ENCODE data around the gene STAG1.

The STAG1 gene

GRCh38 chr3:136787349-136787748 is 35.2 kb upstream of the STAG1 start:
- Histone ChIP-seq H3K4ac (ENCODE audit: low read depth, low read length) (no peak overlapping the region), H3K79me1 (ENCODE audit: low read length) (no peaks in the 10 kb centered on the region), H3K23ac (ENCODE audit: low read length) (no peak overlapping the region), H3K4me1 (ENCODE audit: control insufficient read depth, low read depth, low read length) (peaks cover 5% of the 10 kb centered on the region), H3K56ac (ENCODE audit: low read length) (no peak overlapping the region), H3K4me2 (ENCODE audit: low read length) (no peak overlapping the region), H3K27ac (ENCODE audit: low read depth, low read length) (no peak overlapping the region), H2BK120ac (ENCODE audit: low read depth, low read length) (no peak overlapping the region), H3K79me2 (ENCODE audit: control insufficient read depth, insufficient read depth, low read length) (no peaks in the 10 kb centered on the region), H2BK15ac (replicated peaks; ENCODE audit: low read depth) (no peak overlapping the region), H4K8ac (ENCODE audit: low read depth, low read length) (no peak overlapping the region), H2AK5ac (ENCODE audit: low read length) (no peak overlapping the region), H3K27me3 (ENCODE audit: insufficient read depth, low read length, poor library complexity) (no peaks in the 10 kb centered on the region), H3K18ac (ENCODE audit: low read length) (no peak overlapping the region), H3K9ac (ENCODE audit: low read length) (no peak overlapping the region), H2BK5ac (ENCODE audit: low read length) (no peak overlapping the region), H3K4me3 (ENCODE audit: low read length) (no peak overlapping the region), H4K5ac (ENCODE audit: low read length) (no peak overlapping the region), H3K36me3 (ENCODE audit: control insufficient read depth, insufficient read depth, low read length) (no peaks in the 10 kb centered on the region)
- no peak for DNase-seq
- WGBS (ENCODE audit: extremely low coverage, insufficient coverage, low lambda C conversion rate), result no CpG with 5 or more reads among the region's 2 CpGs

DNA sequence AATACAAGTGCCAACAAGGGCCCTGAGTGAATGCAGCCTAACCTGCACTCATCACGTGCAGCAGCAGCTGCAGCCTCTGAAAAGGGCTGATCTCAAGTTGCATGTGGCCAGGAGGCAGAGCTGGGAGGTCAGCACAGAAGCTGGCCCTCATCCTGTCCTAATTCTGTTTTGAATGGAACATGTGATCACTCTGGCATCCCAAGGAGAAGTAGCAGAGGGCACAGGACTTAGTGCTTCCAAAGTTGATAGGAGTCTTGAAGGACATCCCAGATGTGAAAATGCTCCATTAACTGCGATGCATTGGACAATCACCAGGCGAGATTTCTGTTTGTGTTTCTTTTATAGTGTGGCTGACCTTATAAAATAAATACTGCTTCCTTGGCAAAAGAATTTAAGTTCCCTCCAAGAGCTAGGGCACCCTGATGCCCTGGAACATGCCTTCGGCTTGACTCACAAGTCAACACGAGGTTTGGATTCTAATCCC is 31.6 kb upstream of the STAG1 start:
- no peaks in the 10 kb centered on the region for H3K27me3 ChIP-seq (ENCODE audit: insufficient read depth, low read length, poor library complexity)
- DNase-seq, result no peak
- H4K8ac ChIP-seq (ENCODE audit: low read depth, low read length), result no peak overlapping the region
- H3K18ac ChIP-seq (ENCODE audit: low read length), result no peak overlapping the region
- no peak overlapping the region for H2AK5ac ChIP-seq (ENCODE audit: low read length)
- H2BK15ac ChIP-seq (replicated peaks; ENCODE audit: low read depth), result no peak overlapping the region
- H3K4me1 ChIP-seq (ENCODE audit: control insufficient read depth, low read depth, low read length), result peaks cover 5% of the 10 kb centered on the region
- no peak overlapping the region for H2BK120ac ChIP-seq (ENCODE audit: low read depth, low read length)
- no peaks in the 10 kb centered on the region for H3K36me3 ChIP-seq (ENCODE audit: control insufficient read depth, insufficient read depth, low read length)
- H4K5ac ChIP-seq (ENCODE audit: low read length), result no peak overlapping the region
- H3K4me3 ChIP-seq (ENCODE audit: low read length), result no peak overlapping the region
- H3K4ac ChIP-seq (ENCODE audit: low read depth, low read length), result no peak overlapping the region
- no peaks in the 10 kb centered on the region for H3K79me1 ChIP-seq (ENCODE audit: low read length)
- no peak overlapping the region for H3K56ac ChIP-seq (ENCODE audit: low read length)
- no peak overlapping the region for H3K4me2 ChIP-seq (ENCODE audit: low read length)
- no peak overlapping the region for H3K9ac ChIP-seq (ENCODE audit: low read length)
- WGBS (ENCODE audit: extremely low coverage, insufficient coverage, low lambda C conversion rate), result no CpG with 5 or more reads among the region's 5 CpGs
- H3K79me2 ChIP-seq (ENCODE audit: control insufficient read depth, insufficient read depth, low read length), result no peaks in the 10 kb centered on the region
- H3K27ac ChIP-seq (ENCODE audit: low read depth, low read length), result no peak overlapping the region
- no peak overlapping the region for H3K23ac ChIP-seq (ENCODE audit: low read length)
- no peak overlapping the region for H2BK5ac ChIP-seq (ENCODE audit: low read length)

GRCh38 chr3:136780741-136781140 is 28.6 kb upstream of the STAG1 start:
- H3K18ac ChIP-seq (ENCODE audit: low read length), result no peak overlapping the region
- no CpG with 5 or more reads among the region's 4 CpGs for WGBS (ENCODE audit: extremely low coverage, insufficient coverage, low lambda C conversion rate)

DNA sequence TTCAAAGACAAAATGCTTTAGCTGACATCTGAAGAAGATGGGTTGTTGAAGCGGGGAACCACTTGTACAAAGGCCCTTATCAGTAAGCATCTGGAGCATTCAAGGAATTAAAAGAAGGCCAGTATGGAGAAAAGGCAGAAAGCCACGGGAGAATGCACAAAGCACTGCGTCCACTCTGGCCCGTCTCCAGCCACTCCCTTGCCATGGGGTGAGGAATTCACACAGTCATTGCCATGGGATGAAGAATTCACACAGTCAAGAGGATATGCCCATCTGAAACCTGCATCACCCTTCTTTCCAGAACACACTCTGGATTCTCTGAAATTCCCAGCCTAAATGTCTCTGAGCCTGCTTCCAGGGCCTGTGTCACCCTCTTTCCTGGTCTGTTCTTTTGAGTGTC is 26.7 kb upstream of the STAG1 start:
- DNase-seq, result no peak
- H3K4ac ChIP-seq (ENCODE audit: low read depth, low read length), result no peak overlapping the region

More at GRCh38 chr3:136780741-136781140, 28.6 kb upstream of the STAG1 start:
- Histone ChIP-seq H3K4ac (ENCODE audit: low read depth, low read length) (no peak overlapping the region), H3K4me2 (ENCODE audit: low read length) (no peak overlapping the region), H3K79me2 (ENCODE audit: control insufficient read depth, insufficient read depth, low read length) (no peaks in the 10 kb centered on the region), H2AK5ac (ENCODE audit: low read length) (no peak overlapping the region), H3K79me1 (ENCODE audit: low read length) (no peaks in the 10 kb centered on the region), H3K4me3 (ENCODE audit: low read length) (no peak overlapping the region), H4K8ac (ENCODE audit: low read depth, low read length) (no peak overlapping the region), H2BK5ac (ENCODE audit: low read length) (no peak overlapping the region), H2BK15ac (replicated peaks; ENCODE audit: low read depth) (no peak overlapping the region), H3K56ac (ENCODE audit: low read length) (no peak overlapping the region), H4K5ac (ENCODE audit: low read length) (no peak overlapping the region), H3K4me1 (ENCODE audit: control insufficient read depth, low read depth, low read length) (no peaks in the 10 kb centered on the region), H3K27me3 (ENCODE audit: insufficient read depth, low read length, poor library complexity) (no peaks in the 10 kb centered on the region), H3K36me3 (ENCODE audit: control insufficient read depth, insufficient read depth, low read length) (no peaks in the 10 kb centered on the region), H3K27ac (ENCODE audit: low read depth, low read length) (no peak overlapping the region), H2BK120ac (ENCODE audit: low read depth, low read length) (no peak overlapping the region), H3K9ac (ENCODE audit: low read length) (no peak overlapping the region), H3K23ac (ENCODE audit: low read length) (no peak overlapping the region)
- no peak for DNase-seq

DNA sequence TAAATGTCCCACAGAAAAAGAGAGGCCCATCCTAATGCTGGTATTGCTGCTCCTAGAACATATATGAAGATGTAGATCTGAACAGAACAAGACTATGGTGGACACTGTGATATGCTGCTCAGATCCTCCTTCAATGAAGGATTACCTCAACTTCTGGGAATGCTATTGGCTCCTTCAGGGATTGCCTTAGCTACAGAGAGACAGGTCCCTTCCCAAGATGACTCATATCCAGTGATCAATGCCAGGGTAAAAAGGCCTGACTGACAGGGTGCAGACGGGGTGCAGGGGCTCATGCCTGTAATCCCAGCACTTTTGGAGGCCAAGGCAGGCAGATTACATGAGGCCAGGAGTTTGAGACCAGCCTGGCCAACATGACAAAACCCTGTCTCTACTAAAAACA is 20.5 kb upstream of the STAG1 start:
- Histone ChIP-seq H3K79me1 (ENCODE audit: low read length) (no peaks in the 10 kb centered on the region), H4K5ac (ENCODE audit: low read length) (no peak overlapping the region), H3K27me3 (ENCODE audit: insufficient read depth, low read length, poor library complexity) (no peaks in the 10 kb centered on the region), H4K8ac (ENCODE audit: low read depth, low read length) (no peak overlapping the region), H3K27ac (ENCODE audit: low read depth, low read length) (no peak overlapping the region), H3K4me2 (ENCODE audit: low read length) (no peak overlapping the region), H3K23ac (ENCODE audit: low read length) (no peak overlapping the region), H3K4me1 (ENCODE audit: control insufficient read depth, low read depth, low read length) (no peaks in the 10 kb centered on the region), H2BK120ac (ENCODE audit: low read depth, low read length) (no peak overlapping the region), H2AK5ac (ENCODE audit: low read length) (no peak overlapping the region), H2BK5ac (ENCODE audit: low read length) (no peak overlapping the region), H3K4me3 (ENCODE audit: low read length) (no peak overlapping the region), H3K9ac (ENCODE audit: low read length) (no peak overlapping the region), H3K79me2 (ENCODE audit: control insufficient read depth, insufficient read depth, low read length) (no peaks in the 10 kb centered on the region), H3K18ac (ENCODE audit: low read length) (no peak overlapping the region), H3K36me3 (ENCODE audit: control insufficient read depth, insufficient read depth, low read length) (no peaks in the 10 kb centered on the region), H3K4ac (ENCODE audit: low read depth, low read length) (no peak overlapping the region), H2BK15ac (replicated peaks; ENCODE audit: low read depth) (no peak overlapping the region), H3K56ac (ENCODE audit: low read length) (no peak overlapping the region)
- no CpG with 5 or more reads among the region's 1 CpG for WGBS (ENCODE audit: extremely low coverage, insufficient coverage, low lambda C conversion rate)
- DNase-seq, result peak; percentile 57

More for the DNA sequence above, 26.7 kb upstream of the STAG1 start:
- Histone ChIP-seq H3K27ac (ENCODE audit: low read depth, low read length) (no peak overlapping the region), H3K4me1 (ENCODE audit: control insufficient read depth, low read depth, low read length) (no peaks in the 10 kb centered on the region), H4K8ac (ENCODE audit: low read depth, low read length) (no peak overlapping the region), H2BK5ac (ENCODE audit: low read length) (no peak overlapping the region), H2BK15ac (replicated peaks; ENCODE audit: low read depth) (no peak overlapping the region), H3K27me3 (ENCODE audit: insufficient read depth, low read length, poor library complexity) (no peaks in the 10 kb centered on the region), H2AK5ac (ENCODE audit: low read length) (no peak overlapping the region), H4K5ac (ENCODE audit: low read length) (no peak overlapping the region), H3K79me2 (ENCODE audit: control insufficient read depth, insufficient read depth, low read length) (no peaks in the 10 kb centered on the region), H3K4me3 (ENCODE audit: low read length) (no peak overlapping the region), H3K79me1 (ENCODE audit: low read length) (no peaks in the 10 kb centered on the region), H3K23ac (ENCODE audit: low read length) (no peak overlapping the region), H3K18ac (ENCODE audit: low read length) (no peak overlapping the region), H3K9ac (ENCODE audit: low read length) (no peak overlapping the region), H3K36me3 (ENCODE audit: control insufficient read depth, insufficient read depth, low read length) (no peaks in the 10 kb centered on the region), H2BK120ac (ENCODE audit: low read depth, low read length) (no peak overlapping the region), H3K56ac (ENCODE audit: low read length) (no peak overlapping the region), H3K4me2 (ENCODE audit: low read length) (no peak overlapping the region)
- WGBS (ENCODE audit: extremely low coverage, insufficient coverage, low lambda C conversion rate), result no CpG with 5 or more reads among the region's 4 CpGs
